WI38 (cell line): ENCODE results near the gene PRPSAP2.

Experiments used
- H3K4me3 ChIP-seq: 2 replicates; pipeline ENCODE4 v1.5.1; 2011; ENCODE audit warnings: low read depth, mild to moderate bottlenecking, control low read depth, low read length
- CTCF ChIP-seq: IDR thresholded peaks from 2 replicates; pipeline ENCODE4 v1.5.1; 2012; ENCODE audit warnings: low read depth, mild to moderate bottlenecking, control low read depth, low read length

Gene PRPSAP2

GRCh38 chr17:18896146-18896545 is 38.2 kb downstream of the PRPSAP2 start:
- no peak for TF ChIP-seq CTCF
- no peak overlapping the region for H3K4me3 ChIP-seq

DNA sequence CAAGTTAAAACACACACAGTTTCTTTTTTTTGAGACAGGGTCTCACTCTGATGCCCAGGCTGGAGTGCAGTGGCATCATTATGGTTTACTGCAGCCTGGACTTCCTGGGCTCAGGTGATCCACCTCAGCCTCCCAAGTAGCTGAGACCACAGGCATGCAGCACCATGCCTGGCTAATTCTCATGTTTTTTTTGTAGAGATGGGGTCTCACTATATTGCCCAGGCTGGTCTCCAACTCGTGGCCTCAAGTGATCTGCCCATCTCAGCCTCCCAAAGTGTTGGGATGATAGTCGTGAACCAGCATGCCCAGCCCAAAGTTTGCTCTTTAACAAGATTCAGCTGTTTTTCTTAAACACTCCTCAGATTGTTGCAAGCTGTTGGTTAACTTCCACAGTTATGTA is 39.0 kb downstream of the PRPSAP2 start:
- H3K4me3 ChIP-seq: no peak overlapping the region
- TF ChIP-seq CTCF: no peak

- H3K4me3 ChIP-seq: no peak overlapping the region
- TF ChIP-seq CTCF: no peak
Measured at GRCh38 chr17:18904482-18904881, 46.6 kb downstream of the PRPSAP2 start.

DNA sequence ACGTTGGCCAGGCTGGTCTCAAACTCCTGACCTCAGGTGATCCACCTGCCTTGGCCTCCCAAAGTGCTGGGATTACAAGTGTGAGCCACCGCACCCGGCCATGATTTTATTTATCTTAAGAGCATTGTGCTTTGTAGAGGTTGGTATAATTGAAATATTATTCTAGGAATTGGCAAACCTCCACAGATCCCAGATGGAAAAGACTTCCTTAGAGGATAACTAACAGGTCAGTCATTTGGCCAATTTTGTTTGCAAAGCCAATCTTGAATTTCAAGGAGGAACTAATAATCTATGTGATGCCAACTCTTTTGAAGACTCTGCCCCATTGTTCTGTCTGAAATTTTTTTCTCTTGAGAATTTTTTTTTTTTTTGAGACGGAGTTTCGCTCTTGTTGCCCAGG is 47.3 kb downstream of the PRPSAP2 start:
- H3K4me3 ChIP-seq: no peak overlapping the region
- TF ChIP-seq CTCF: no peak

GRCh38 chr17:18910326-18910725 is 52.4 kb downstream of the PRPSAP2 start:
- TF ChIP-seq CTCF: no peak
- H3K4me3 ChIP-seq: no peak overlapping the region

- no peak for TF ChIP-seq CTCF
- H3K4me3 ChIP-seq: no peak overlapping the region
Measured at GRCh38 chr17:18910881-18911280, 53.0 kb downstream of the PRPSAP2 start.

DNA sequence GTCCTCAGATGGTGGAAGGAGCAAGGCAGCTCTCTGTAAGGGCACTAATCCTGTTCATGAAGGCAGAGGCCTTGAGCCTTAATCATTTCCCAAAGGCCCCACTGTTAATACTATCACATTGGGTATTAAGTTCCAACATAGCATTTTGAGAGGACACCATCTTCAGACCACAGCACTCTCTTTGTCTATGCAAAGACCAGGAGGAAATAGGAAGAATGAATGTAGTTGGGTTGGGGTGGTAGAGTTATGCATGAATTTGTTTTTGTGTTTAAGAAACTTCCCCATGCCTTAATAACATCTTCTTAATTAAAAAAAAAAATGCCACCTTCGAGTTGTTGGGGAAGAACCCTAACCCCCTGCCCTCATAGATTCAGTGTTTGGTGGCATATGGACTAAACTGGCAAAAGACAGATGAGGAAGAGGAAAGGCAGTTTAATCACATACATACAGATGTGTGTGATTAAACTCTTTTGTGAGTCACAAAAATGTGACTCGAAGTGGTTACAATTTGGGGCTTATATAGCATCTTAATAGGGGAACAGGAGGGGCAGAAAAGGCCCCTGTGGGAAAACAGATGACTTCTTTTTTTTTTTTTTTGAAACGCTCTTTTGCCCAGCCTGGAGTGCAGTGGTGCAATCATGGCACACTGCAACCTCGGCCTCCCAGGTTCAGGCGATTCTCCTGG is 59.0 kb downstream of the PRPSAP2 start:
- H3K4me3 ChIP-seq: no peak overlapping the region
- TF ChIP-seq CTCF: no peak
